GM15510 (cell line): Measurements from ENCODE around the gene PDCD5.

Source experiments
- POLR2A ChIP-seq: IDR thresholded peaks from 3 replicates; pipeline ENCODE4 v1.6.1; 2011; ENCODE audit warnings: borderline replicate concordance; ENCODE audit not compliant: insufficient read length; ENCODE audit errors: extremely low read depth

Gene PDCD5

DNA sequence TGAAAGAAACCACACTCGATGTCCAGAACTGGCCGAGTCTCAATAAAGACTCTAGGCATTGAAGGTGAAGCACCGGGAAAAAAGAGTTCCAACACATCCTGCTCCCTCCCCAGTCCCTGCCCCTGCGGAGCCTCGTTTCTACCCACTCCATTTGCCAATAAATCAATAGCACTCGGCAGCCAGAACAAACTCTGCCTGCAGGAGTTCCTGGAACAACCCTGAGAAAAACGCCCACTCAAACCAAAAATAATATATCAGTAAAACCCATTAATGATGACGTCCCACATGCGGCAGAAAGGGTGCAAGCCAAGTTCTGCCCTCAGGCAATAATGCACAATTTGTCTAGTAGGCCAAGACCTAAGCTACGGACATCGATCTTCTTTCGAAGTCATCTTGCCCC lies 41.0 kb downstream of the PDCD5 start:
- no peak for TF ChIP-seq POLR2A

DNA sequence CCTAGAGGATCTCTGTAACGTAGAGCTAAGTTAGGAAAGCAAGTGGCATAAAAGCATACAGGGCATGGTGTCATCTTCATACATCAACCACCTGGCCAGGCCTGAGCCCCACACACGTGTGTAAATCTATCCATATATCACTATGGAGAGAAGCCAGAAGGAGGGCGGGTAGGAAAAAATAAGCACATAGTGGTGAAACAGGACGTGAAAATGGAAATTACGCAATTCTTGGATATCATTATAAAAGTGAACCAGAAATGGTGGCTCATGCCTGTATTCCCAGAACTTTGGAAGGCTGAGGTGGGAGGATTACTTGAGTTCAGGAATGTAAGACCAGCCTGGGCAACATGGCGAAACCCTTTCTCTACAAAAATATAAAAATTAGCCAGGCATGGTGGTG lies 43.4 kb downstream of the PDCD5 start:
- TF ChIP-seq POLR2A = no peak

DNA sequence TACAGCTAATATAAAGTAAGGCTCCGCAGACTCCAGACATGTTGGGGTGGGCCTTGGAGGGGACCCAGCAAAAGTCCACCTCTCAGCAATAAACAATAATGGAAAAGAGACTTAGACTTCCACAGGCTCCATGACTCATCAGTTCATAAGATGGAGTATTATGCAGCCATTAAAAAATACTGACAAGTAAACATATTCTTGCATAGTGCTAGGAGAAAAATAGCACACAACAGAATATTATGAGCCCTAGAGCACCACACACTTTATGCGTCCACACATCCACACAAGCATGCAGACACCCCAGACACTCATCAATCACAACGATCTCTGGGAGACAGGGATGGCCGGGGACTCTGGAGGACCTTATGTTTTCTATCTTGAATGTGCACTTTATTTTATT lies 46.0 kb downstream of the PDCD5 start:
- no peak for TF ChIP-seq POLR2A

DNA sequence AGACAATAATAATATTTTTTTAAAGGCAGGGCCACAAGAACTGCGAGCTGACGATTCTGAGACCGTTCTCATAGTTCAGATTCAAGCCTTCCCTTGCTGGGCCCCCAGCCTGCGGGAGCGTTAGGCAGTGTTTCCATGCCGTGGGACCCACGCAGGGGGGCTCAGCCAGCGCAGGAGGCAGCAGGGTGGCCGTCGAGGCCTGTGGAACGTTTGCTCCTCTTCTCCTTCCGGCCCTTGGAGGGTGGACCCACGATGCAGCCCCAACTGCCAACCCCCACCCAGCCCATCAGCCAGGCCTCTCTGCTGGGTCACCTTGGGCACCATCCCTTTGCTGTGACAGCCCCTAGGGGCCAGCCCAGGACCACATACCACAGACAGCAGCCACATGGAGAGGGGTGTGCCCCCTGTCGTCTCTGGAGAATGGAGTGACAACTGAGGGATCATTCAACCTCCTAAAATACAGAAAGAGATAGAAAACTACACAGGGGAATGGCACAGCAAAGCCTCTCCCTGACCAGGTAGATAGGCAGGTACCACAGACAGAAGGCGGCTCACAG lies 46.8 kb downstream of the PDCD5 start:
- no peak for TF ChIP-seq POLR2A

DNA sequence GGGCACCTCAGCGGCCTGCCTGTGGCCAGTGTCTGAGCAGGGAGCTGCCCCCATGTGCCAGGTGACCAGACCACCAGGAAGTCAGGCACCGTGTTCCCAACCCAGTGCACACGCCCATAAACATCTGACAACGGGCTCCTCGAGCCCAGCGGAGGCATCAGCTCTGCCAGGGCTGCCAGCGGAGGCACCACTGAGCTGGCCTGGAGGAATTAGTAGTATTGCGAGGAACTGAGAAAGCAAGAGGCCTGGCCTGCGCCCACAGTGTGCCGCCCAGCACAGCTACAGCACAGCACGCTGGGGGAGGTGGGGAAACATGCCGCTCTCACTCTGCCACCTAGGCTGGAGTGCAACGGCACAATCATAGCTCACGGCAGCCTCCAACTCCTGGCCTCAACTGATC lies 49.3 kb downstream of the PDCD5 start:
- TF ChIP-seq POLR2A = no peak

DNA sequence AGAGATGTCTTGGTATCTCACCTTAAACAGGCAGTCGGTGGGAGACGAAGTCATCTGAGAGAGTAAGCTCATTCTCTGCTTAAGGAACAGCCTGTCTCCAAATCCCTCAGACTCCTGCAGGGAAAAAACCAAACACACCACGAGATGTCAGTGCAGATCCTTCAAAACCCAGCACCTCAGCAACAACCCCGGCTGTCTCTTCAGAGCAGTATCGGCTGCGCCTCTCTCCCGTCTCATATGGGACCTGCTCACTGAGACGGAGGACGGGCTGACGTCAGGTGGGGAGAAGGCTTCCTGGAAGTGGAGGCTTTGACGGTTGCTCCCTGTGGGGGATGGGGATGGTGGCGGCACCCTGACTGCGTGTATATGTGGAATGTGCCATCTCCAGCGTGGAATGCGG lies 50.4 kb downstream of the PDCD5 start:
- no peak for TF ChIP-seq POLR2A
